Activated effector memory CD4-positive, alpha-beta T cell treated with anti-CD3 and anti-CD28 coated beads, Interleukin-2, amount 50 U/mL, for 16 hours (primary cell): ENCODE measurements around the gene TNFAIP2.
"Not testable (repeated sequence)": the region's sequence is repeated elsewhere in the genome, so short reads cannot be mapped to it uniquely, and the experiment has no call there.

Experiments used
- DNase-seq: peaks from one replicate; pipeline ENCODE4 v3.0.0-alpha.2; 2020

Gene TNFAIP2

DNA sequence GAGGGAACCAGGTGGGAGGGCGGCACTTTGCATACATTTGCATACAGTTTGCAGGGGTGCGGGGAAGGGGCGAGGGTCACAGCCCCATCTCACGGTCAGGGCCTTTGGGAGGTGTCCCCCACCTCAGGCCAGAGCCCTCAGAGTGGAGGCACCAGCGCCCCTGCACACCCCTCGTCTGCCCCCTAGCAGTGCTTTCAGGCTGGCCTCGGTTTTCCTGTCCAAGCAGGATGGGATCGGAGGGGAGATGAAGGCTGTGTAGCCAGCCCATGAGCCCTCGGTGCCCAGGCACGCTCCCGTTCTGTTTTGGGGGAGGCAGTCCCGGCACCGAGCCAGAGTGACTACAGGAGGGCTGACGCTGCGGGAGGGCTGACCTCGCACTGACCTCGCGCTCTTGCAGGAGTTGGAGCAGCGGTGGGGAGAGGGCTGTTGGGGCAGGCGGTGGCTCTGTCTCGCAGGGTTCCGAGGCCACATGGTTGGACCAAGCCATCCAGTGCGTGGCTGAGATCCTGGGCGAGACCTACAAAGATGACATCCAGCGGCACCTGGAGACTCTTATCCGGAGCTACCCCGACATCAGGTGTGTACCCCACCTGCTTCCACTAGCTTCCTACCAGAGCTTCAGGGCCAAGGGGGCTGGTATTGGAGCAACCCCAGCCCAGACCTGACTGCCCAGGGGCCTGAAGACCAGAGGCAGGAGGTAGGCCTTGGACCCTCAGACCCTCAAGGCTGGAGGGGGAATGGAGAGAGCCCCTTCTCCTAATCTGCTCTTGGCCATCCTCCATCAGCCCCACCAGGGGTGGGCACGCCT is 15.1 kb upstream of the TNFAIP2 start:
- DNase-seq, result no peak

DNA sequence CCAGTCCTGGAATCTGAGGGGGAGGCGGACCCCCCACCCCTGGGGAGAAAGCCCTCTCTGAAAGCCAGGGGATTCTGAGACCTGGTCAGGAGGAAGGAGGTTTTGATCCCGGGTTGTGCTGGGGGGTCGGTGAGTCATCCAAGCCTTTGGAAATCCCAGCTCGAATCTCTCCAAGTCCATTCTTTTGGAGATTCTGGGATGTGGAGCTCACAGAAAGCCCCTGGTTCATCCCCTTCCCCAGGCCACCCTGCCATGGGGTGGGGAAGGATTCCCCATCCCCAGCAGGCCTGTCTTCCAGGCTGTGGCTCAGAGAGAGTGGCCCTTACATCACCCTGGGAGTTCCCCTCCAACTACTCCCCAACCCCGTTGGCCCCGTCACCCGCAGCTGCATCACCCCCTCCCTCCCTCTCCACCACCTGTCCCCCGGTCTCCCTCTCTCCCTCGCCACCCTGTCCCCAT is 14.5 kb upstream of the TNFAIP2 start:
- DNase-seq, result no peak

DNA sequence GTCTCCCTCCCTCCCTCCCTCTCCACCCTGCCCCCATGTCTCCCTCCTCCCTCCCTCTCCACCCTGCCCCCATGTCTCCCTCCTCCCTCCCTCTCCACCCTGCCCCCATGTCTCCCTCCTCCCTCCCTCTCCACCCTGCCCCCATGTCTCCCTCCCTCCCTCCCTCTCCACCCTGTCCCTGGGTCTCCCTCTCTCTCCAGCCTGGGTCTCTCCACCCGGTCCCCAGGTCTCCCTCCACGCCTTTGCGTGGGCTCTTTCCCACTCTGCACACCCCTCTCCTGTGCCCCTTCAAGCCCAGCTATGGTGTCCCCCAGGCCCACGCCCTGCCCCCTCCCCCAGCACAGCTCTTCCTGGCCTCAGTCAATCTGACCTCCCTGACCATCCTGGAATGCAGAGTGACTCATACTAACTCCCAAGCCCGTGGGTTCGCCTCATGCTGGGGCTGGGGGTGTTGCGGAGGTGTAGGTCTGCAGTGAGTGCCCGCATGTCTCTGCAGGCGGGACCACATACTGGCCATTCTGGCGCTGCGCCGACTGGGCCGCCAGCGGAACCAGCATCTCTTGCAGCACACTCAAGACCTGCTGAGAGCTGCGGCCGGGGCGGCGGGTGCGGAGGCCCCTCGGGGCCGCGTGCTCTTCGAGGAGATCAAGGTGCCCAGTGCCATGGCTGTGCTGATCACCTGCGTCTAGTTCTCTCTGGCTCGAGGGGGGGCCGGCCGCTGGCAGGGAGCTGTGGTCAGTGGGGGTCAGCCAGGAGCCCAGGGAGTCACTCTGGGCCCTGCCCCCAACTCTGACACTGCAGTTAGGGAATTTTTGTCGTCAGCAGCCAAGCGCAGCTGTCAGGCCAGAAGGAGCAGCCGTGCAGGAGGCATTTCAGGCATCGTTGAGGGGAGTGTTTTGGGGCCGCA is 13.5 kb upstream of the TNFAIP2 start:
- no peak for DNase-seq

GRCh38 chr14:103110681-103111231 is 12.5 kb upstream of the TNFAIP2 start:
- no peak for DNase-seq

DNA sequence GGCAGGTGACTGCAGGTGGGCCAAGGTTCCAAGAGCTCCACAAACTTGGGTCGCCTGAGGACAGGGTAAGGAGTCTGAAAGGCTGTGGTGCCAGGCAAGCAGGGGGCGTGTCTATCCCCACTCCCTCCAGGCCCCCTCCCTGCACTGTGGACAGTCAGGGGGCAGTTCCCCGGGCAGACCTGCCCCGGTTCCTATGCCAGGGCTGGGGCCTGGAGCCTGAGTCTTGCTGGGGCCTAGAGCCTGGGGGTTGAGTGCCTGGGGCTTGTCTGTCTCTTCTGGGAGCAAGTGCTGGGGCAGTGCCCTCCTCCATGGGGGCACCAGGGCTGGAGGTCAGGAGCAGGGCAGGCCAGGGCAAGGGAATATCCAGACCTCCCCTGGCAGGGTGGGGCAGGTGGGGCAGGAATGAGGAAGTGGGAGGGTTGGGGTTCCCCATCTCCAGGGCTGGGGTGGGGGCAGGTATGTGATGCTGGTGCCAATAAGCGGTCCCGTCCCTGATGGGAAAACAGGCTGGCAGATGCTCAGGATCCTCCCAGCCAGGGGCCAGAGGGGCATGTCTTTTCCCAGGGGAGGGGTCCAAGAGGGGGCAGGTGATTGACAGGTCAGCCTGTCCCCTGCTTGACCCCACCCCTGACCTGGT is 11.9 kb upstream of the TNFAIP2 start:
- no peak for DNase-seq

- no peak for DNase-seq
These were observed 10.6 kb upstream of the TNFAIP2 start for GRCh38 chr14:103112400-103113243.

DNA sequence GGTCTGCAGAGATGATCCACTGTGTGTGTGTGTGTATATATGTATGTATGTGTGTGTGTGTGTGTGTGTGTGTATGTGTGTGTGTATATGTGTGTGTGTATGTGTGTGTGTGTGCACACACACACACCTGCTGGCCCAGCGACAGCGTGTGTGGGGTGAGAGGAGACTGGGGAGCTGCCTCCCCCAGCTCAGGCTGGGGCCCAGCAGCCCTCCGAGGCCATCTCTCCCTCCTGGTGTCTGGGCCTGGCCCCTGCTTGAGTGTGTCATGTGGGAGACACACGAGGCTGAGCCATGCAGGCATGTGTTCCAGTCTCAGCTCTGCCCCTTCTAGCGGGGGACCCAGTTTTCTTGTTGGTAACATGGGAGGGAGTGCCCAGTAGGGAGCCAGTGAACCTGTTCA is 10.0 kb upstream of the TNFAIP2 start:
- no peak for DNase-seq

GRCh38 chr14:103113774-103114173 is 9.5 kb upstream of the TNFAIP2 start:
- DNase-seq, result no peak

DNA sequence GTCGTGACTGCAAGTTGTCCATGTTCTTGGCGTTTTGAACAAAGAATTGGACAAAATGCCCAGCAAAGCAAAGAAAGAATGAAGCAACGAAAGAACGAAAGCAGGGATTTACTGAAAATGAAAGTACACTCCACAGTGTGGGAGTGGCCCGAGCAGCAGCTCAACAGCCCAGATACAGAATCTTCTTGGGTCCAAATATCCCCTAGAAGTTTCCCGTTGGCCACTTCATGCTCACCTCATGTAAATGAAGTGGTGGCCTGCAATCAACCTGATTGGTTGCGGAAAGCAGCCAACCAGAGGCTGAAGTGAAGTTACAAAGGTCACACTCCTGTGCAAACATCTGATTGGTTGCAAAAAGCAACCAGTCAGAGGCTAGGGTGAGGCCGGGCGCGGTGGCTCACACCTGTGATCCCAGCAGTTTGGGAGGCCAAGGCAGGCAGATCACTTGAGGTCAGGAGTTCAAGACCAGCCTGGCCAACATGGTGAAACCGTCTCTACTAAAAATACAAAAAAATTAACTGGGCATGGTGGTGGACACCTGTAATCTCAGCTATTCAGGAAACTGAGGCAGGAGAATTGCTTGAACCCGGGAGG is 8.1 kb upstream of the TNFAIP2 start:
- not testable (repeated sequence) for DNase-seq

DNA sequence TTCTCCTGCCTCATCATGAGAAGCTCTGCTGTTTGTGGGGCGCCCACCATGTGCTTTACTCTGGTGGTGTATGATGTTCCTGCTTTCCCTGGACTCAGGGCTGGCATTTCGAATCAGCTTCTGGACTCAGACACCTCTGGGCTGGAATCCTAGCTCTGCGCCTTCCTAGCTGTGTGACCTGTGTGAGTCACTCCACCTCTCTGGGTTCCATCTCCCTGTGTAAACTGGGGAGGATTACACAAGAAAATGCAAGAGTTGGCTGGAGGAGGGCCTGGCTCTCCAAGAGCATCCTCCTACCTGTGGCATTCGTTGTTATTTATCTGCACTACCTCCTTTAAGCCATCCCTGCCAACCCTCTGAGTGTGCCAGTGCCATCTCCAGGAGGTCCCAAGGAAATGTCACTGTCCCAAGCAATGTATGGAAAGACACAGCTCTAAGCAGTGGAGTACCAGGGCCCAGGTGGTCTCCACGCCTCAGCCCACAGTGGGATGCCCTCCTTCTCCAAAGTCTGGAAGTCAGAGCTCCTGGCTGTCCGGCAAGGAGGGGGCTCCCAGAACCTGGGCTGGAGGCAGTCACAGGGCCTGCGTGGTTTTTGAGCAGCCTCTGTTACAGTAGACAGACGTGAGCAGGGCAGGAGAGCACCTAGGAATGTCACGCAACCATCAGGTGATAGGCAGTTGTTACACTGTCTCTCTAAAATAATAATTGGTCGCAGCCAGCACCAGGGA is 7.3 kb upstream of the TNFAIP2 start:
- DNase-seq, result no peak

GRCh38 chr14:103116636-103117035 is 6.6 kb upstream of the TNFAIP2 start:
- no peak for DNase-seq

GRCh38 chr14:103117499-103117898 is 5.8 kb upstream of the TNFAIP2 start:
- not testable (repeated sequence) for DNase-seq

GRCh38 chr14:103118018-103118662 is 5.1 kb upstream of the TNFAIP2 start:
- no peak for DNase-seq

DNA sequence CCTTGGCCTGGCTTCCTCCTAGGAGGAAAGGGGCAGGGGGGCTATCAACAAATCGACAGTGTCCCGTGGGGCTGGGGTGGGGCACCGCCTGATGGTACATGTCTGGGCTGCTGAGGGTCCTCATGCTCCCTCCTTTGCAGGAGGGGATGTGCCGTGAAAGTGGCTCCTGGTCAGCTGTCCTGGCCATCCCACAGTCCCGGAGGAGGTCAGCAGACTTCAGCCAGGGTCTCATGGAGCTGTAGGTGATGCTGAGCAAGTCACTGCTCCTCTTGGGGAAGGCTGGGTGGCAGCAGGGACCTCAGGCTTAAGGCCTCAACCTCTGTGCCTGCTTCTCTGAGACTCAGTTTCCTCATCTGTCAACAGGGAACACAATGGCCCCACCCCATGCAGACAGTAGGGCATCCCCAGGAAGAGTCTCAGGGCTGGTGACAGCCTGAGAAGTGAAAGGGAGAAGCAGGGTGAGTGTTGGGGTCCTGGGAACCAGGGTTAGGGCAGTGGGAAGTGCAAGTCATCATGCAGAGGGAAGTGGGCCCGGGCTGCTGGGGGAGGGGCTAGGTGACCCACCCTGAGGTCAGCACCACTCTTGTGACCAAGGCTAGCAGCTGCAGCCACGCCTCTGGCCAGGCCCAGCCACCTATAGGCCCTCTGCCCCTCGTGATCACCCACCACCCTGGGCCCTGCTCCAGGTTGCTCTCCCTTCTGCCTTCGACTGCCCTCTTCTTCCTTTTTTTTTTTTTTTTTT is 4.4 kb upstream of the TNFAIP2 start:
- no peak for DNase-seq

GRCh38 chr14:103119527-103119926 is 3.7 kb upstream of the TNFAIP2 start:
- not testable (repeated sequence) for DNase-seq

GRCh38 chr14:103121121-103121845 is 2.0 kb upstream of the TNFAIP2 start:
- no peak for DNase-seq

- DNase-seq, result no peak
These were observed 1.2 kb upstream of the TNFAIP2 start for GRCh38 chr14:103121846-103122584.

- no peak for DNase-seq
These were observed 695 bp upstream of the TNFAIP2 start for GRCh38 chr14:103122585-103122946.
